Esophagus squamous epithelium (tissue), 4 donors: ENCODE measurements around the gene KCNMA1.

Experiments used
- POLR2A ChIP-seq, 4 donors: fragments of 450-650 bp; IDR thresholded peaks; one replicate each; pipeline ENCODE4 v1.6.1; 2017; ENCODE audit warnings: antibody characterized with exemption in 4 of 4, mild to moderate bottlenecking in 4 of 4, moderate library complexity in 3 of 4
- TF ChIP-seq, protein P1 (sequence below), 6 experiments: fragments of 450-650 bp in 4 of 6; fragments of 200-600 bp in 2 of 6; sonication (generic) in 2 of 6; IDR thresholded peaks; one replicate each; pipeline ENCODE4 v1.5.1; 2016 to 2019; ENCODE audit warnings: antibody characterized with exemption in 6 of 6, mild to moderate bottlenecking in 4 of 6, moderate library complexity in 4 of 6

DNA sequence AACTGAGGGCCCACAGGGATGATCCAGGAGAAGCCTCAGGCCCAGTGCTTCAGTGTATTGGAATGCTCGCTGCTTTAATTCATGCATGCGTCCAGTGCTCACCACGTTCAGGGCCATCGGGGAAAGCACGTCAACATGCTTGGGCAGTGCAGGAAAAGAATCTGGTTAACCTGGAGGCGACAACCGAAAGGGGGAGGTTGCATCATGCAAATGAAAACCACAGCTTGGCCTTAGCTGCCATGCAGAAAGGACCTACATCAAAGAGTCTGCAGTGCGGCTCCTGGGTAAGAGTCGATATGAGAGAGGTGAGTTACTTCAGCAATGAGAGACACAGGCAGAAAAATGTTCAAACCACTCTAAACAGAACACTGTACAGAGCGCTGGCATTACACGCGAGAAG lies 440.1 kb downstream of the KCNMA1 start:
- TF ChIP-seq, protein P1, sequence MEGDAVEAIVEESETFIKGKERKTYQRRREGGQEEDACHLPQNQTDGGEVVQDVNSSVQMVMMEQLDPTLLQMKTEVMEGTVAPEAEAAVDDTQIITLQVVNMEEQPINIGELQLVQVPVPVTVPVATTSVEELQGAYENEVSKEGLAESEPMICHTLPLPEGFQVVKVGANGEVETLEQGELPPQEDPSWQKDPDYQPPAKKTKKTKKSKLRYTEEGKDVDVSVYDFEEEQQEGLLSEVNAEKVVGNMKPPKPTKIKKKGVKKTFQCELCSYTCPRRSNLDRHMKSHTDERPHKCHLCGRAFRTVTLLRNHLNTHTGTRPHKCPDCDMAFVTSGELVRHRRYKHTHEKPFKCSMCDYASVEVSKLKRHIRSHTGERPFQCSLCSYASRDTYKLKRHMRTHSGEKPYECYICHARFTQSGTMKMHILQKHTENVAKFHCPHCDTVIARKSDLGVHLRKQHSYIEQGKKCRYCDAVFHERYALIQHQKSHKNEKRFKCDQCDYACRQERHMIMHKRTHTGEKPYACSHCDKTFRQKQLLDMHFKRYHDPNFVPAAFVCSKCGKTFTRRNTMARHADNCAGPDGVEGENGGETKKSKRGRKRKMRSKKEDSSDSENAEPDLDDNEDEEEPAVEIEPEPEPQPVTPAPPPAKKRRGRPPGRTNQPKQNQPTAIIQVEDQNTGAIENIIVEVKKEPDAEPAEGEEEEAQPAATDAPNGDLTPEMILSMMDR (IDR thresholded peaks at IDR 0.05), result no peak
- no peak for TF ChIP-seq POLR2A (IDR thresholded peaks at IDR 0.05)
